SK-N-SH treated with all-trans-retinoic acid at 6 μM for 48 hours (cell line): Measurements from ENCODE around the gene STK11IP.

ENCODE experiments used
- ATAC-seq: fragments of 200-7000 bp; cut with Tn5 transposase; 3 replicates; pipeline ENCODE4 v1.9.1; 2020; ENCODE audit warnings: mild to moderate bottlenecking, moderate library complexity
- BACH2 ChIP-seq: fragments of 250-450 bp; sonication (Bioruptor Pico); IDR thresholded peaks from 2 replicates; pipeline ENCODE4 v1.9.0; 2021; ENCODE audit warnings: mild to moderate bottlenecking, borderline replicate concordance
- CSDC2 ChIP-seq: fragments of 250-450 bp; sonication (Bioruptor Pico); IDR thresholded peaks from 2 replicates; pipeline ENCODE4 v1.5.0; 2020; ENCODE audit warnings: mild to moderate bottlenecking, moderate library complexity
- ESRRG ChIP-seq: fragments of 250-450 bp; sonication (Bioruptor Pico); IDR thresholded peaks from 2 replicates; pipeline ENCODE4 v1.6.1; 2021; ENCODE audit warnings: mild to moderate bottlenecking
- ISL1 ChIP-seq: fragments of 250-450 bp; sonication (Bioruptor Pico); IDR thresholded peaks from 2 replicates; pipeline ENCODE4 v2.1.2; 2022; ENCODE audit warnings: mild to moderate bottlenecking, moderate library complexity
- OSR1 ChIP-seq: fragments of 250-450 bp; sonication (Bioruptor Pico); IDR thresholded peaks from 2 replicates; pipeline ENCODE4 v1.8.0; 2022; ENCODE audit warnings: moderate library complexity, mild to moderate bottlenecking, inconsistent platforms
- PPARA ChIP-seq: fragments of 250-450 bp; sonication (Bioruptor Pico); IDR thresholded peaks from 2 replicates; pipeline ENCODE4 v1.5.0; 2020; ENCODE audit warnings: mild to moderate bottlenecking, borderline replicate concordance
- RARB ChIP-seq: fragments of 250-450 bp; sonication (Bioruptor Pico); IDR thresholded peaks from 2 replicates; pipeline ENCODE4 v1.8.0; 2021; ENCODE audit warnings: mild to moderate bottlenecking, moderate library complexity
- SNAI2 ChIP-seq: fragments of 250-450 bp; sonication (Bioruptor Pico); IDR thresholded peaks from 2 replicates; pipeline ENCODE4 v1.5.0; 2020; ENCODE audit warnings: mild to moderate bottlenecking, moderate library complexity
- TCF4 ChIP-seq: fragments of 250-450 bp; sonication (Bioruptor Pico); IDR thresholded peaks from 2 replicates; pipeline ENCODE4 v1.8.0; 2021; ENCODE audit warnings: mild to moderate bottlenecking, moderate library complexity, borderline replicate concordance
- TOX ChIP-seq: fragments of 250-450 bp; sonication (Bioruptor Pico); IDR thresholded peaks from 2 replicates; pipeline ENCODE4 v1.8.0; 2021; ENCODE audit warnings: mild to moderate bottlenecking, moderate library complexity, borderline replicate concordance
- ZC3H10 ChIP-seq: fragments of 250-450 bp; sonication (Bioruptor Pico); IDR thresholded peaks from 2 replicates; pipeline ENCODE4 v1.5.1; 2021; ENCODE audit warnings: mild to moderate bottlenecking, moderate library complexity
- ZFP3 ChIP-seq: fragments of 250-450 bp; sonication (Bioruptor Pico); IDR thresholded peaks from 2 replicates; pipeline ENCODE4 v1.5.0; 2020; ENCODE audit warnings: mild to moderate bottlenecking, moderate library complexity
- ZFP30 ChIP-seq: fragments of 450-650 bp; formaldehyde crosslinking; IDR thresholded peaks from 2 replicates; pipeline ENCODE4 v1.5.0; 2022; ENCODE audit warnings: mild to moderate bottlenecking, moderate library complexity
- ZNF565 ChIP-seq: fragments of 450-650 bp; formaldehyde crosslinking; conservative IDR thresholded peaks from 2 replicates; pipeline ENCODE4 v1.5.0; 2020; ENCODE audit warnings: low read depth, mild to moderate bottlenecking, moderate library complexity
- ZNF70 ChIP-seq: fragments of 450-650 bp; formaldehyde crosslinking; IDR thresholded peaks from 2 replicates; pipeline ENCODE4 v1.5.0; 2020; ENCODE audit warnings: mild to moderate bottlenecking, moderate library complexity
- ZNF8 ChIP-seq: fragments of 450-650 bp; formaldehyde crosslinking; IDR thresholded peaks from 2 replicates; pipeline ENCODE4 v1.5.0; 2020; ENCODE audit warnings: mild to moderate bottlenecking, moderate library complexity
- TF ChIP-seq, protein P1 (sequence below): fragments of 250-450 bp; sonication (Bioruptor Pico); IDR thresholded peaks from 2 replicates; pipeline ENCODE4 v1.8.0; 2020; ENCODE audit warnings: mild to moderate bottlenecking, moderate library complexity, borderline replicate concordance
- TF ChIP-seq, protein P2 (sequence below): fragments of 250-450 bp; sonication (Bioruptor Pico); IDR thresholded peaks from 2 replicates; pipeline ENCODE4 v1.5.1; 2020; ENCODE audit warnings: low read depth, mild to moderate bottlenecking, moderate library complexity
- TF ChIP-seq, protein P3 (sequence below): fragments of 250-450 bp; sonication (Bioruptor Pico); IDR thresholded peaks from 2 replicates; pipeline ENCODE4 v1.5.0; 2020; ENCODE audit warnings: mild to moderate bottlenecking, moderate library complexity

STK11IP gene

DNA sequence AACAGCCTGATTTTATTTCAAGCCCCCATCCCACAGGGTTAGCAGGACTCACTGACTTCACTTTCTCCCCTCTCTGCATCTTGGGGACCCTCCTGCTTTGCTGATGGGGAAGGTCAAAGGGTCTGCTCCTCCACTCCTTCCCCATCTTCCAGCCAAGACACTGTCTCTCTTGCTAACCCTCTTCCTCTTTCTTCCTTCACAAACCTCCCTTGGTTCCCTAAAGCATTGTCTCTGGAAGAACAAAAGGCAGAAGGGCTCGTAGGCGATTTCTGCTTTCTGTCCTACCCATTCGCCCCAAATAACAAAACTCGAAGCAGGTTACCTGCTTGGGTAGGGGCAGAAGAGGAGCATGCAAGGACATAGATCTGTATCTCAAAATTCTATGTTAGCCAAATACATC, 24.3 kb downstream of the STK11IP start:
- ATAC-seq, result no peak
- TF ChIP-seq, protein P1, sequence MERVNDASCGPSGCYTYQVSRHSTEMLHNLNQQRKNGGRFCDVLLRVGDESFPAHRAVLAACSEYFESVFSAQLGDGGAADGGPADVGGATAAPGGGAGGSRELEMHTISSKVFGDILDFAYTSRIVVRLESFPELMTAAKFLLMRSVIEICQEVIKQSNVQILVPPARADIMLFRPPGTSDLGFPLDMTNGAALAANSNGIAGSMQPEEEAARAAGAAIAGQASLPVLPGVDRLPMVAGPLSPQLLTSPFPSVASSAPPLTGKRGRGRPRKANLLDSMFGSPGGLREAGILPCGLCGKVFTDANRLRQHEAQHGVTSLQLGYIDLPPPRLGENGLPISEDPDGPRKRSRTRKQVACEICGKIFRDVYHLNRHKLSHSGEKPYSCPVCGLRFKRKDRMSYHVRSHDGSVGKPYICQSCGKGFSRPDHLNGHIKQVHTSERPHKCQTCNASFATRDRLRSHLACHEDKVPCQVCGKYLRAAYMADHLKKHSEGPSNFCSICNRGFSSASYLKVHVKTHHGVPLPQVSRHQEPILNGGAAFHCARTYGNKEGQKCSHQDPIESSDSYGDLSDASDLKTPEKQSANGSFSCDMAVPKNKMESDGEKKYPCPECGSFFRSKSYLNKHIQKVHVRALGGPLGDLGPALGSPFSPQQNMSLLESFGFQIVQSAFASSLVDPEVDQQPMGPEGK (CRISPR knock-in tag), result no peak
- no peak for TF ChIP-seq ZFP3 (CRISPR knock-in tag)
- no peak for TF ChIP-seq TOX (CRISPR knock-in tag)

DNA sequence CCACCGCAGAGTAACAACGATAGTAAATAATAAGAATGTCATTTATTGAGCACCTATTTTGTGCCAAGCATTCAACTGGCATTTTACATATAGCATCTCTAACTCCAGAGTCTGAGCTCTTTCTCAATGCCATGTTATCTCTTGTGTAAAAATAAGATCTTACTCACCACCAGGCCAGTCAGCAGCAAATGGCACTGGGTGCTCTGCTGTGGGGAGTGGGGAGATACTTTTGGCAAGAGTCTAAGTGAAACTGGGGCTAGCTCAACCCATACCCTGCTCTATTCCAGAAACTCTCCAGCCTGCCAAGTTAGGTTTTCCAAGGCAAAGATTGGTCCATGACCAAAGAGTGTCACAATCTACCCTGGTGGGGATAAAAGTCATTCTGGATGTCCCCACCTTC, 24.8 kb downstream of the STK11IP start:
- no peak for TF ChIP-seq ZC3H10 (CRISPR knock-in tag)
- no peak for TF ChIP-seq SNAI2 (CRISPR knock-in tag)
- no peak for TF ChIP-seq ZNF565 (CRISPR knock-in tag)
- no peak for TF ChIP-seq ESRRG
- no peak for TF ChIP-seq TOX (CRISPR knock-in tag)
- no peak for TF ChIP-seq ZNF70 (CRISPR knock-in tag)
- no peak for TF ChIP-seq ZFP3 (CRISPR knock-in tag)
- TF ChIP-seq, protein P2, sequence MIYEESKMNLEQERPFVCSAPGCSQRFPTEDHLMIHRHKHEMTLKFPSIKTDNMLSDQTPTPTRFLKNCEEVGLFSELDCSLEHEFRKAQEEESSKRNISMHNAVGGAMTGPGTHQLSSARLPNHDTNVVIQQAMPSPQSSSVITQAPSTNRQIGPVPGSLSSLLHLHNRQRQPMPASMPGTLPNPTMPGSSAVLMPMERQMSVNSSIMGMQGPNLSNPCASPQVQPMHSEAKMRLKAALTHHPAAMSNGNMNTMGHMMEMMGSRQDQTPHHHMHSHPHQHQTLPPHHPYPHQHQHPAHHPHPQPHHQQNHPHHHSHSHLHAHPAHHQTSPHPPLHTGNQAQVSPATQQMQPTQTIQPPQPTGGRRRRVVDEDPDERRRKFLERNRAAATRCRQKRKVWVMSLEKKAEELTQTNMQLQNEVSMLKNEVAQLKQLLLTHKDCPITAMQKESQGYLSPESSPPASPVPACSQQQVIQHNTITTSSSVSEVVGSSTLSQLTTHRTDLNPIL (CRISPR knock-in tag), result no peak
- no peak for TF ChIP-seq PPARA (CRISPR knock-in tag)
- TF ChIP-seq BACH2 (CRISPR knock-in tag), result no peak
- no peak for TF ChIP-seq ISL1
- TF ChIP-seq TCF4 (CRISPR knock-in tag), result no peak
- no peak for ATAC-seq

- TF ChIP-seq CSDC2 (CRISPR knock-in tag) (no peak), OSR1 (no peak), ZNF8 (CRISPR knock-in tag) (no peak), ZFP30 (CRISPR knock-in tag) (no peak), ESRRG (no peak), ZFP3 (CRISPR knock-in tag) (no peak), BACH2 (CRISPR knock-in tag) (no peak), PPARA (CRISPR knock-in tag) (no peak), SNAI2 (CRISPR knock-in tag) (no peak)
- TF ChIP-seq, protein P2 (CRISPR knock-in tag), result no peak
- TF ChIP-seq, protein P3, sequence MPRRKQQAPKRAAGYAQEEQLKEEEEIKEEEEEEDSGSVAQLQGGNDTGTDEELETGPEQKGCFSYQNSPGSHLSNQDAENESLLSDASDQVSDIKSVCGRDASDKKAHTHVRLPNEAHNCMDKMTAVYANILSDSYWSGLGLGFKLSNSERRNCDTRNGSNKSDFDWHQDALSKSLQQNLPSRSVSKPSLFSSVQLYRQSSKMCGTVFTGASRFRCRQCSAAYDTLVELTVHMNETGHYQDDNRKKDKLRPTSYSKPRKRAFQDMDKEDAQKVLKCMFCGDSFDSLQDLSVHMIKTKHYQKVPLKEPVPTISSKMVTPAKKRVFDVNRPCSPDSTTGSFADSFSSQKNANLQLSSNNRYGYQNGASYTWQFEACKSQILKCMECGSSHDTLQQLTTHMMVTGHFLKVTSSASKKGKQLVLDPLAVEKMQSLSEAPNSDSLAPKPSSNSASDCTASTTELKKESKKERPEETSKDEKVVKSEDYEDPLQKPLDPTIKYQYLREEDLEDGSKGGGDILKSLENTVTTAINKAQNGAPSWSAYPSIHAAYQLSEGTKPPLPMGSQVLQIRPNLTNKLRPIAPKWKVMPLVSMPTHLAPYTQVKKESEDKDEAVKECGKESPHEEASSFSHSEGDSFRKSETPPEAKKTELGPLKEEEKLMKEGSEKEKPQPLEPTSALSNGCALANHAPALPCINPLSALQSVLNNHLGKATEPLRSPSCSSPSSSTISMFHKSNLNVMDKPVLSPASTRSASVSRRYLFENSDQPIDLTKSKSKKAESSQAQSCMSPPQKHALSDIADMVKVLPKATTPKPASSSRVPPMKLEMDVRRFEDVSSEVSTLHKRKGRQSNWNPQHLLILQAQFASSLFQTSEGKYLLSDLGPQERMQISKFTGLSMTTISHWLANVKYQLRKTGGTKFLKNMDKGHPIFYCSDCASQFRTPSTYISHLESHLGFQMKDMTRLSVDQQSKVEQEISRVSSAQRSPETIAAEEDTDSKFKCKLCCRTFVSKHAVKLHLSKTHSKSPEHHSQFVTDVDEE, result no peak
- no peak for ATAC-seq
These were observed 26.9 kb downstream of the STK11IP start for GRCh38 chr2:219624565-219624964.

DNA sequence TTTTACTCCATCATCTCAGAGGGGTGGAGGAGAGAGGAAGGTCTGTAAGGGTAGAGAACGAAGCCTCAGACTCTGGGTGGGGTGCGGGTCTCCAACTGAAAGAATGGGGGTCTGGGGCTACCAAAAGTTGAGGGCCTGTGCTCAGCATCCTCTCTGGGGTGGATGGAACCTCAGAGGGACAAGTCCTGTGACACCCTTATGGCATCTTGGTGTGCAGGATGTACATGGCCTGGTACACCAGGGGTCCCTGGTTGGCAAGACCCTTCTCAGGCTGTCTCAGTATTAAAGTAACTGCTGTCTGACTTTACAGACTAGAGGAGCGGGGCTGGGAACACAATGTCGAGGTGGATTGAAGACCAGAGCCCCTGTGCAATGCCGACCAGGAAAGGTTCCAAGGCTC, 27.5 kb downstream of the STK11IP start:
- TF ChIP-seq ISL1 (no peak), ZNF70 (CRISPR knock-in tag) (no peak), BACH2 (CRISPR knock-in tag) (no peak), ZNF8 (CRISPR knock-in tag) (no peak), RARB (CRISPR knock-in tag) (no peak), TCF4 (CRISPR knock-in tag) (no peak), ZFP3 (CRISPR knock-in tag) (no peak), ESRRG (no peak)
- TF ChIP-seq, protein P1 (CRISPR knock-in tag), result no peak
- TF ChIP-seq, protein P3, result no peak
- no peak for ATAC-seq
